Measurements from ENCODE around the gene KRT4.

DNA sequence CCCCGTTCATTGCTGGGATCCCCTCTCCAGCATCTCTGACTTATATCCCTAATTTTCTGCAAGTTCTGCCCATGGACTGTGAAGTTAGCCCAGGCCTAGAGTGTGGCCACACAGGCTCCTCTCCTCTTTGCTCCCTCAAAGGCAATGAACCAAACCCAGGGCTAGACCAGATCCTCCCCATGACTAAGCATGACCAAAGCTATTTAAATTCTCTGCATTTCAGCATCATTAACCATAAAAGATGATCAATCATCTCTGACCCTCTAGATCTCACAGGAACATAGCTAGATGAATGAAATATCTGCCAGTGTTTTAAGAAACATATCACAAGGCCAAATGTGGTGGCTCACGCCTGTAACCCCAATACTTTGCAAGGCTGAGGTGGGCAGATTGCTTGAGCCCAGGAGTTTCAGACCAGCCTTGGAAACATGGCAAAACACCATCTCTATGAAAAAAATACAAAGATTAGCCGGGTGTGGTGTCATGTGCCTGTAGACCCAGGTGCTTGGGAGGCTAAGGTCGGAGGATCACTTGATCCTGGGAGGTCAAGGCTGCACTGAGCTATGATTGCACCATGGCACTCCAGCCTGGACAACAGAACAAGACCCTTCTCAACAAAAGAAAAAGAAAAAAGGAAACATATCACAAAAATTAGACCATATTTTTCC, 15.8 kb downstream of the KRT4 start:
- TF ChIP-seq, protein P1, sequence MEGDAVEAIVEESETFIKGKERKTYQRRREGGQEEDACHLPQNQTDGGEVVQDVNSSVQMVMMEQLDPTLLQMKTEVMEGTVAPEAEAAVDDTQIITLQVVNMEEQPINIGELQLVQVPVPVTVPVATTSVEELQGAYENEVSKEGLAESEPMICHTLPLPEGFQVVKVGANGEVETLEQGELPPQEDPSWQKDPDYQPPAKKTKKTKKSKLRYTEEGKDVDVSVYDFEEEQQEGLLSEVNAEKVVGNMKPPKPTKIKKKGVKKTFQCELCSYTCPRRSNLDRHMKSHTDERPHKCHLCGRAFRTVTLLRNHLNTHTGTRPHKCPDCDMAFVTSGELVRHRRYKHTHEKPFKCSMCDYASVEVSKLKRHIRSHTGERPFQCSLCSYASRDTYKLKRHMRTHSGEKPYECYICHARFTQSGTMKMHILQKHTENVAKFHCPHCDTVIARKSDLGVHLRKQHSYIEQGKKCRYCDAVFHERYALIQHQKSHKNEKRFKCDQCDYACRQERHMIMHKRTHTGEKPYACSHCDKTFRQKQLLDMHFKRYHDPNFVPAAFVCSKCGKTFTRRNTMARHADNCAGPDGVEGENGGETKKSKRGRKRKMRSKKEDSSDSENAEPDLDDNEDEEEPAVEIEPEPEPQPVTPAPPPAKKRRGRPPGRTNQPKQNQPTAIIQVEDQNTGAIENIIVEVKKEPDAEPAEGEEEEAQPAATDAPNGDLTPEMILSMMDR (IDR thresholded peaks at IDR 0.05; ENCODE audit: poor library complexity, severe bottlenecking): no peak
- TF ChIP-seq RAD21 (conservative IDR thresholded peaks at IDR 0.05): no peak
- no peak for TF ChIP-seq EZH2 (IDR thresholded peaks at IDR 0.05; ENCODE audit: borderline replicate concordance, insufficient read depth, low read length, poor library complexity, severe bottlenecking)
- no peak for TF ChIP-seq POLR2AphosphoS5 (IDR thresholded peaks at IDR 0.05)
- TF ChIP-seq EP300 (conservative IDR thresholded peaks at IDR 0.05; ENCODE audit: poor library complexity, severe bottlenecking): no peak
- TF ChIP-seq MXI1 (conservative IDR thresholded peaks at IDR 0.05; ENCODE audit: poor library complexity, severe bottlenecking): no peak
- TF ChIP-seq, protein P2, sequence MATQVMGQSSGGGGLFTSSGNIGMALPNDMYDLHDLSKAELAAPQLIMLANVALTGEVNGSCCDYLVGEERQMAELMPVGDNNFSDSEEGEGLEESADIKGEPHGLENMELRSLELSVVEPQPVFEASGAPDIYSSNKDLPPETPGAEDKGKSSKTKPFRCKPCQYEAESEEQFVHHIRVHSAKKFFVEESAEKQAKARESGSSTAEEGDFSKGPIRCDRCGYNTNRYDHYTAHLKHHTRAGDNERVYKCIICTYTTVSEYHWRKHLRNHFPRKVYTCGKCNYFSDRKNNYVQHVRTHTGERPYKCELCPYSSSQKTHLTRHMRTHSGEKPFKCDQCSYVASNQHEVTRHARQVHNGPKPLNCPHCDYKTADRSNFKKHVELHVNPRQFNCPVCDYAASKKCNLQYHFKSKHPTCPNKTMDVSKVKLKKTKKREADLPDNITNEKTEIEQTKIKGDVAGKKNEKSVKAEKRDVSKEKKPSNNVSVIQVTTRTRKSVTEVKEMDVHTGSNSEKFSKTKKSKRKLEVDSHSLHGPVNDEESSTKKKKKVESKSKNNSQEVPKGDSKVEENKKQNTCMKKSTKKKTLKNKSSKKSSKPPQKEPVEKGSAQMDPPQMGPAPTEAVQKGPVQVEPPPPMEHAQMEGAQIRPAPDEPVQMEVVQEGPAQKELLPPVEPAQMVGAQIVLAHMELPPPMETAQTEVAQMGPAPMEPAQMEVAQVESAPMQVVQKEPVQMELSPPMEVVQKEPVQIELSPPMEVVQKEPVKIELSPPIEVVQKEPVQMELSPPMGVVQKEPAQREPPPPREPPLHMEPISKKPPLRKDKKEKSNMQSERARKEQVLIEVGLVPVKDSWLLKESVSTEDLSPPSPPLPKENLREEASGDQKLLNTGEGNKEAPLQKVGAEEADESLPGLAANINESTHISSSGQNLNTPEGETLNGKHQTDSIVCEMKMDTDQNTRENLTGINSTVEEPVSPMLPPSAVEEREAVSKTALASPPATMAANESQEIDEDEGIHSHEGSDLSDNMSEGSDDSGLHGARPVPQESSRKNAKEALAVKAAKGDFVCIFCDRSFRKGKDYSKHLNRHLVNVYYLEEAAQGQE (IDR thresholded peaks at IDR 0.05; ENCODE audit: borderline replicate concordance): no peak

Measured in neural cell (in vitro differentiated cells).